Mesenchymal stem cell (in vitro differentiated cells and primary cell): Measurements from ENCODE around the gene COL28A1.

Source experiments
- DNase-seq: peaks from one replicate; pipeline ENCODE4 v3.0.0-alpha.2; 2013
- H2AFZ ChIP-seq: one replicate; pipeline ENCODE4 v1.6.1; 2013; ENCODE audit warnings: low read depth, mild to moderate bottlenecking, control low read depth, inconsistent platforms, low read length, moderate library complexity
- H2AK5ac ChIP-seq: 2 replicates; pipeline ENCODE4 v1.6.1; 2013; ENCODE audit warnings: low read length, moderate library complexity, mild to moderate bottlenecking, inconsistent platforms; ENCODE audit not compliant: severe bottlenecking
- H2BK120ac ChIP-seq: one replicate; pipeline ENCODE4 v1.6.1; 2013; ENCODE audit warnings: low read depth, mild to moderate bottlenecking, inconsistent platforms, low read length, moderate library complexity
- H2BK12ac ChIP-seq, 2 experiments: one replicate each; pipeline ENCODE4 v1.6.1; 2013; ENCODE audit warnings: inconsistent platforms in 2 of 2, low read length in 2 of 2, mild to moderate bottlenecking in 2 of 2, moderate library complexity in 2 of 2, control low read depth in 1 of 2
- H2BK15ac ChIP-seq: one replicate; pipeline ENCODE4 v1.6.1; 2013; ENCODE audit warnings: mild to moderate bottlenecking, low read depth, inconsistent platforms; ENCODE audit not compliant: poor library complexity, severe bottlenecking
- H2BK5ac ChIP-seq: 2 replicates; pipeline ENCODE4 v1.6.1; 2013; ENCODE audit warnings: low read depth, mild to moderate bottlenecking, low read length, control low read depth, inconsistent platforms; ENCODE audit not compliant: poor library complexity, severe bottlenecking
- H3K14ac ChIP-seq, 2 experiments: one replicate each; pipeline ENCODE4 v1.6.1; 2013; ENCODE audit warnings: inconsistent platforms in 2 of 2, low read length in 2 of 2, control low read depth in 1 of 2, mild to moderate bottlenecking in 1 of 2, moderate library complexity in 1 of 2
- H3K18ac ChIP-seq, 2 experiments: one replicate each; pipeline ENCODE4 v1.6.1; 2013; ENCODE audit warnings: inconsistent platforms in 2 of 2, low read length in 2 of 2, control low read depth in 1 of 2, low read depth in 1 of 2, mild to moderate bottlenecking in 1 of 2
- H3K23ac ChIP-seq, 2 experiments: one replicate each; pipeline ENCODE4 v1.6.1; 2013; ENCODE audit warnings: inconsistent platforms in 2 of 2, low read length in 2 of 2, mild to moderate bottlenecking in 2 of 2, moderate library complexity in 2 of 2, control low read depth in 1 of 2
- H3K27ac ChIP-seq: 2 replicates; pipeline ENCODE4 v1.5.1; 2013; ENCODE audit warnings: mild to moderate bottlenecking, moderate library complexity, low read length, control low read depth, inconsistent platforms; ENCODE audit not compliant: poor library complexity, severe bottlenecking
- H3K27me3 ChIP-seq, 2 experiments: 2 replicates each; pipeline versions ENCODE4 v1.6.1 to v1.7.0; 2013; ENCODE audit warnings: low read length in 2 of 2, mild to moderate bottlenecking in 2 of 2, moderate library complexity in 2 of 2, control low read depth in 1 of 2, inconsistent platforms in 1 of 2; ENCODE audit not compliant: control insufficient read depth in 1 of 2, insufficient read depth in 1 of 2
- H3K36me3 ChIP-seq, 2 experiments: 2 replicates each; pipeline versions ENCODE4 v1.6.1 to v1.7.0; 2013; ENCODE audit warnings: low read length in 2 of 2, control low read depth in 1 of 2, inconsistent platforms in 1 of 2, low read depth in 1 of 2, mild to moderate bottlenecking in 1 of 2; ENCODE audit not compliant: insufficient read depth in 2 of 2, control insufficient read depth in 1 of 2
- H3K4ac ChIP-seq, 2 experiments: one replicate each; pipeline ENCODE4 v1.6.1; 2013; ENCODE audit warnings: inconsistent platforms in 2 of 2, low read length in 2 of 2, mild to moderate bottlenecking in 2 of 2, moderate library complexity in 2 of 2, control low read depth in 1 of 2, low read depth in 1 of 2
- H3K4me1 ChIP-seq: 2 replicates; pipeline ENCODE4 v1.6.1; 2013; ENCODE audit warnings: low read depth, low read length, control low read depth; ENCODE audit not compliant: control insufficient read depth, insufficient read depth
- H3K4me2 ChIP-seq: 2 replicates; pipeline ENCODE4 v1.6.1; 2013; ENCODE audit warnings: low read length, mild to moderate bottlenecking, inconsistent platforms; ENCODE audit not compliant: poor library complexity, severe bottlenecking
- H3K4me3 ChIP-seq, 2 experiments: 2 replicates each; pipeline versions ENCODE4 v1.5.1 to v1.7.0; 2013; ENCODE audit warnings: low read length in 2 of 2, mild to moderate bottlenecking in 2 of 2, control low read depth in 1 of 2, low read depth in 1 of 2; ENCODE audit not compliant: insufficient read depth in 1 of 2
- H3K79me1 ChIP-seq: replicated peaks from 2 replicates; pipeline ENCODE4 v1.6.1; 2013; ENCODE audit warnings: mild to moderate bottlenecking, control low read depth, low read length, inconsistent platforms; ENCODE audit not compliant: poor library complexity, severe bottlenecking
- H3K9ac ChIP-seq: 2 replicates; pipeline ENCODE4 v1.7.0; 2013; ENCODE audit warnings: mild to moderate bottlenecking, low read length, moderate library complexity
- H3K9me3 ChIP-seq: 2 replicates; pipeline ENCODE4 v1.7.0; 2013; ENCODE audit warnings: mild to moderate bottlenecking, low read length; ENCODE audit not compliant: control insufficient read depth
- H4K8ac ChIP-seq: one replicate; pipeline ENCODE4 v1.6.1; 2013; ENCODE audit warnings: inconsistent platforms, mild to moderate bottlenecking, low read length, moderate library complexity
- H4K91ac ChIP-seq: one replicate; pipeline ENCODE4 v1.6.1; 2013; ENCODE audit warnings: mild to moderate bottlenecking, low read length, inconsistent platforms
- whole genome bisulfite sequencing: methylation state at CpG from one replicate; pipeline ENCODE4 v1.1.7; 2013; ENCODE audit warnings: mixed read lengths; 5-methylcytosine and 5-hydroxymethylcytosine counted together

COL28A1 gene

GRCh38 chr7:7499892-7500291 is 35.8 kb downstream of the COL28A1 start:
- H3K4me1 ChIP-seq = no peaks in the 10 kb centered on the region
- H3K9me3 ChIP-seq = no peaks in the 10 kb centered on the region
- no peak overlapping the region for H2BK120ac ChIP-seq
- no peak overlapping the region for H3K14ac ChIP-seq
- no peak overlapping the region for H3K18ac ChIP-seq
- no peaks in the 10 kb centered on the region for H3K27me3 ChIP-seq
- DNase-seq = no peak
- H2BK12ac ChIP-seq = no peak overlapping the region
- H3K4me2 ChIP-seq = no peak overlapping the region
- H2BK5ac ChIP-seq = no peak overlapping the region
- H3K27ac ChIP-seq = no peak overlapping the region
- H3K79me1 ChIP-seq = no peaks in the 10 kb centered on the region
- H3K23ac ChIP-seq = no peak overlapping the region
- no peak overlapping the region for H2BK15ac ChIP-seq
- H3K36me3 ChIP-seq = no peaks in the 10 kb centered on the region
- H4K91ac ChIP-seq = no peak overlapping the region
- H2AK5ac ChIP-seq = no peak overlapping the region
- H3K4ac ChIP-seq = no peak overlapping the region
- WGBS = 94% methylated on average over 1 of the region's 2 CpGs
- no peak overlapping the region for H4K8ac ChIP-seq
- H3K9ac ChIP-seq = no peak overlapping the region
- H3K4me3 ChIP-seq = no peak overlapping the region
- no peak overlapping the region for H2AFZ ChIP-seq

GRCh38 chr7:7498856-7499255 is 36.8 kb downstream of the COL28A1 start:
- Histone ChIP-seq H2AK5ac (no peak overlapping the region), H2BK120ac (no peak overlapping the region), H3K14ac (no peak overlapping the region), H3K27me3 (no peaks in the 10 kb centered on the region), H3K79me1 (no peaks in the 10 kb centered on the region), H2BK15ac (no peak overlapping the region), H3K9me3 (no peaks in the 10 kb centered on the region), H3K23ac (no peak overlapping the region), H3K4me2 (no peak overlapping the region), H3K18ac (no peak overlapping the region), H3K36me3 (no peaks in the 10 kb centered on the region), H4K91ac (no peak overlapping the region), H2AFZ (no peak overlapping the region), H3K4me3 (no peak overlapping the region), H4K8ac (no peak overlapping the region), H3K4me1 (no peaks in the 10 kb centered on the region), H3K27ac (no peak overlapping the region), H3K9ac (no peak overlapping the region), H3K4ac (no peak overlapping the region), H2BK12ac (no peak overlapping the region), H2BK5ac (no peak overlapping the region)
- DNase-seq = no peak
- 67% methylated on average over 2 of the region's 6 CpGs for WGBS

- 79% methylated on average over 2 of the region's 2 CpGs for WGBS
- Histone ChIP-seq H2BK5ac (no peak overlapping the region), H2AK5ac (no peak overlapping the region), H3K9me3 (no peaks in the 10 kb centered on the region), H3K4me1 (no peaks in the 10 kb centered on the region), H4K8ac (no peak overlapping the region), H3K9ac (no peak overlapping the region), H2BK120ac (no peak overlapping the region), H3K4ac (no peak overlapping the region), H3K4me2 (no peak overlapping the region), H3K23ac (no peak overlapping the region), H3K4me3 (no peak overlapping the region), H3K36me3 (no peaks in the 10 kb centered on the region), H2BK12ac (no peak overlapping the region), H2BK15ac (no peak overlapping the region), H3K14ac (no peak overlapping the region), H2AFZ (no peak overlapping the region), H3K27ac (no peak overlapping the region), H3K79me1 (no peaks in the 10 kb centered on the region), H4K91ac (no peak overlapping the region), H3K18ac (no peak overlapping the region), H3K27me3 (no peaks in the 10 kb centered on the region)
- no peak for DNase-seq
Observed at GRCh38 chr7:7496311-7496710, 39.4 kb downstream of the COL28A1 start.

- DNase-seq = no peak
- Histone ChIP-seq H3K36me3 (no peaks in the 10 kb centered on the region), H3K79me1 (no peaks in the 10 kb centered on the region), H2AFZ (no peak overlapping the region), H3K14ac (no peak overlapping the region), H3K4ac (no peak overlapping the region), H2BK12ac (no peak overlapping the region), H3K27ac (no peak overlapping the region), H3K27me3 (no peaks in the 10 kb centered on the region), H3K4me2 (no peak overlapping the region), H2AK5ac (no peak overlapping the region), H3K9me3 (no peaks in the 10 kb centered on the region), H3K18ac (no peak overlapping the region), H4K8ac (no peak overlapping the region), H4K91ac (no peak overlapping the region), H3K23ac (no peak overlapping the region), H2BK5ac (no peak overlapping the region), H3K4me1 (no peaks in the 10 kb centered on the region), H2BK120ac (no peak overlapping the region), H2BK15ac (no peak overlapping the region), H3K4me3 (no peak overlapping the region), H3K9ac (no peak overlapping the region)
- 70% methylated on average over 1 of the region's 1 CpG for WGBS
Observed at GRCh38 chr7:7495171-7495570, 40.5 kb downstream of the COL28A1 start.
